Kidney capillary endothelial cell (primary cell): ENCODE data around the gene ISOC2.

Experiments used
- DNase-seq: peaks from one replicate; pipeline ENCODE4 v3.0.0-alpha.2; 2018; ENCODE audit warnings: low spot score

Gene ISOC2

DNA sequence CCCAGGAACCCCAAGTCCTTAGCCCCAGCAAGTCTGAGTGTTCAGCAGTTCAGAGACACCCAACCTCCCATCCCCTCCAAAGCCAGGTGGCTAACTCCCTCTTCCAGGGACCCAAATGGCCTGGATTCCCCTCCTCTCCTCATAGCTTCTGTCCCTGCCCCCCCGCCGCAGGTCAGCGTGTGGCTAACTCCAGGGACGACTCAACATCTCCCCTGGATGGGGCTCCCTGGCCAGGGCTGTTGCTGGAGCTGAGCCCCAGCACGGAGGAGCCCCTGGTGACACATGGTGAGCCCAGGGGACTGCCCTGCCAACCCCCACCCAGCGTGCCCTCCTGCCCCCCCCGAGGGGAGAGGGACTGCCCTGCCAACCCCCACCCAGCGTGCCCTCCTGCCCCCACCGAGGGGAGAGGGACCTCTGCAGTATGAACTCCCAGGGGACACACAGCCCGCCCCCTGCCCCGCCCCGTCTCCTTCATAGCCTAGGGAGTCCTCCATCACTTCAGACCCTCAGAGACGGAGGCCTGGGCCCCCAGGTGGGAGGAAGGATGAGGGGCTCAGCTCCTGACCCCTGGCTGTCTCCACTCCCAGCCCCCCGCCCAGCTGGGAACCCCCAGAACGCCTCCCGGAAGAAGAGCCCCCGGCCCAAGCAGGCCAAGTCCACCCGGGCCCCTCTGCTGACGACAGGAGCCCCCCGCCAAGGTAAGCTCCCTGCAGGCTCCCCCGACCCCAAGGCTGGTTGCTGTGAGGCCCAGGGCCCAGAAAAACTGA, 28.5 kb upstream of the ISOC2 start:
- DNase-seq = no peak

GRCh38 chr19:55488986-55489710, 27.7 kb upstream of the ISOC2 start:
- no peak for DNase-seq

DNA sequence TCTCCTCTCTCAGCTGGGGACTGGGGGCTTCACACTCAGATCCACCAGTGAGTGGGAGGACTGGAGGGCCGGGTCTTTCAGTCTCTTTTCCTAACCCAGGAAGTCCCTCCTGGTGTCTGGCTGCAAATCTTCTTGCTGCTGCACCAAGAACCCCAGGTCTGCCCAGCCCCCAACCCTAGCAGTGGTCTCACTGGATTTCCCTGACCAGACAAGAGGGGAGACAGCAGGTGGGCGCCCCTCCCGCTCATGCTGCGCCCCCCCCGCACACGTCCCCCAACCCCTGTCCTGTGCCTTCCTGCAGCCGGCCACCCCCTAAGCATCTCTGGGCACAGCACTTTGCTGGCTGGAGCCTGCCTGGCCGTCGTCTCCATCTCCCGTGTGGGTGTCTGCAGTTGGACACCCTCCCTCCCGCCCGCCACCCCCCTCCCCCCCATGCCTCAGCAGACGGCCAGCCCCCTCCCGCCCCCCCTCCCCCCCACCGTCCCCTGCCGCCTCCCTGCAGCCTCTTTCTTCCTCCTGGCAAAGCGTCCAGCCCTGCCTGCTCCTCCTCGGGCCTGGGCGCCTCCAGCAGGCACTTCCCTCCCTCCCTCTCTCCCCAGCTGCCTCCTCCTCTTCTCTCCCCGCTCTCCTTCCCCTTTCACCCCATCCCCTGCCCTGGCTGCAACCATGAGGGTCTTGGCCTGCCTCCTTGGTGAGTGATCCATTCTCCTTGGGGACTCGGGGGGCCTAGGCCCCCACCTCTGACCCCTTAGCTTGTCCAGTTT, 26.7 kb upstream of the ISOC2 start, which contains the start of gene SSC5D:
Gene SSC5D, plus strand, starts transcription at position 513 of the 764 bp plus-strand sequence. Its CDS starts 154 bp downstream, at position 667.
- DNase-seq = no peak

- peak; percentile 81 for DNase-seq
These were observed 25.8 kb upstream of the ISOC2 start for GRCh38 chr19:55486971-55487923.

GRCh38 chr19:55486043-55486970, 24.9 kb upstream of the ISOC2 start:
- DNase-seq = no peak

DNA sequence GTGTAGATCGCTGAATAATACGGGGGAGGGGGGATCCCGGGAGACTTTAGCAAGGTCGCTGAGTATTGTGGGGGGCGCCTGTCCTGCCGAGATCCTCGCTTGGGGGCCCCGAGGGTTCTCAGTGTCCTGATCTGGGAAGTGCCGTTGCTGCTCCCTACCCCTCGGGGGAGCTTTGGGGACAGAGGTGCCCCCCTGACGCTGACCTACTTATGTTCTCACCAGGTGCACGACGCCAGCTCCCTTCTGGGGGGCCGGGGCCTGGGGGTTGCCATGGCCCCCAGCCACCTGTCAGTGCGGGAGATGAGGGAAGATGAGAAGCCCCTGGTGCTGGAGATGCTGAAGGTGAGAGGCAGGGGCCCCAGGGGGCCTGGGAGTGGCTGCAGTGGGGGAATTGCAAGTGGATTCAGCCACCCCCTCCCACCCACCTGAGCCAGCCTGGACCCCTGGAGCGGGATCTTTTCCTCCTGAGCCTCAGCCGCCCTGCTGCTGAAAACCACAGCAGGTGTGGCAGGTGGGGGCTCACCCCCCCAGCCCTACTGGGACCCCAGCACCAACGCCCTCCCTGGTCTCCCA, 24.1 kb upstream of the ISOC2 start:
- DNase-seq = no peak

DNA sequence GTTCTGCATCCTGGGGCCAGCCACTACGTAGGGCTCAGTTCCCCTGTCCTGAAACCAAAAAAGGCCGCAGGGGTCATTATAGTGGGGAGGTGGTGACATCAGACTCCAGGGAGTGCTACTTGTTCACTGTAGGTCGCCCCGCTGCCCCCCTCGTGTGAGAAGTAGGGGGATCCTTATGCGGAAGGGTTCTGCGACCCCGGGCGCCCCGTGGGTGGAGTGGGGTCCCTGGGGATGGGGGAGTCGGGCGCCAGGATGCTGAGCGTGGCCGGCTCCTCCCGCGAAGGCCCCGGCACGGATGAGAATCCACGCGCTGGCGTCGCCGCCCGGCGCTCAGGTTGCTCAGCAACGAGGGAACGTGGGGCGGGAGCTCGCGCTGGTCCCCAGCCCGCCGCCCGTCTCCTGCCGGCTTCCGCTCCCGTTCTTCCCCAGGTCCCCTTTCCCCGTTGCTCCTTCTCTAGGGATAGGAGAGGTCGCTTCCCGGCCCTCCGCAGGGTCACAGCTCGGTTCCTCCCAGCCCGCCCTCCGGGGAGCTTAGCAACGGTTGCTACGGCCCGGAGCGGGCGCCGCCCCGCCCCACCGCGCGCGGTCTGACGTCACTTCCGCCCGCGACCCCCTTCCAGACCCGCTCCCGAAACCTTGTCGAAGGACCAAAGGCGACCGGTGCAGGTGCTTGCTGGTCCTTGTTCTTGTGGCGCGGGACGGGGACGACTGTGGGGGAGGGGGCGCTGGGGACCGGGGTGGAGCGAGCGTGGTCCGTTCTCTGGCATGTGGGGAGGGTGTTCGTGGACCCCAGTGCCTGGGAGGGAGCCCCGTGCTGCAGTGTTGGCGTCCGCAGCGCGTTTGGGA, 23.4 kb upstream of the ISOC2 start, which contains the start of gene NAT14:
Gene NAT14, plus strand, starts transcription at position 596 of the 846 bp plus-strand sequence. CDS start 521 bp downstream, outside the sequence.
- DNase-seq = peak; percentile 37

- no peak for DNase-seq
These were observed 22.5 kb upstream of the ISOC2 start for GRCh38 chr19:55483706-55484592.

DNA sequence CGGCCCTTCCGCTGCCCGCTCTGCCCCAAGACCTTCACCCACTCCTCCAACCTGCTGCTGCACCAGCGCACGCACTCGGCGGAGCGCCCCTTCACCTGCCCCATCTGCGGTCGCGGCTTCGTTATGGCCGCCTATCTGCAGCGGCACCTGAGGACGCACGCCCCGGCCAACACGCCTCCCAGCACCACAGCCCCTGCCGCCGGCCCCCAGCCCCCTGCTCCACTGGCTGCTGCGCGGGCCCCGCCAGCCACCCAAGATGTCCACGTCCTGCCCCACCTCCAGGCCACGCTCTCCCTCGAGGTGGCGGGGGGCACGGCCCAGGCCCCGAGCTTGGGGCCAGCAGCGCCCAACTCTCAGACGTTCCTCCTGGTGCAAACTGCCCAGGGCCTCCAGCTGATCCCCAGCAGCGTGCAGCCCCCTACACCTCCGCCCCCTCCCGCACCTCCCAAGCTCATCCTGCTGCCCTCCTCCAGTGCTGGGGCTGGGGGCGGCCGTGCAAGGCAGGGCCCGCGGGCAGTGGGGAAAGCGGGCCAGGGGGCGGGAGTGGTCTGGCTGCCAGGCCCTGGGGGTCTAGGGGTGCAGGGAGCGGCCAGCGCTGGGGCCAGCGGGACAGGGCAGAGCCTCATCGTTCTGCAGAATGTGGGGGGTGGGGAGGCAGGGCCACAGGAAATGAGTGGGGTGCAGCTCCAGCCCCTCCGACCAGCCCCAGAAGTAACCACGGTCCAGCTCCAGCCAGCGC, 21.7 kb upstream of the ISOC2 start:
- DNase-seq = no peak

DNA sequence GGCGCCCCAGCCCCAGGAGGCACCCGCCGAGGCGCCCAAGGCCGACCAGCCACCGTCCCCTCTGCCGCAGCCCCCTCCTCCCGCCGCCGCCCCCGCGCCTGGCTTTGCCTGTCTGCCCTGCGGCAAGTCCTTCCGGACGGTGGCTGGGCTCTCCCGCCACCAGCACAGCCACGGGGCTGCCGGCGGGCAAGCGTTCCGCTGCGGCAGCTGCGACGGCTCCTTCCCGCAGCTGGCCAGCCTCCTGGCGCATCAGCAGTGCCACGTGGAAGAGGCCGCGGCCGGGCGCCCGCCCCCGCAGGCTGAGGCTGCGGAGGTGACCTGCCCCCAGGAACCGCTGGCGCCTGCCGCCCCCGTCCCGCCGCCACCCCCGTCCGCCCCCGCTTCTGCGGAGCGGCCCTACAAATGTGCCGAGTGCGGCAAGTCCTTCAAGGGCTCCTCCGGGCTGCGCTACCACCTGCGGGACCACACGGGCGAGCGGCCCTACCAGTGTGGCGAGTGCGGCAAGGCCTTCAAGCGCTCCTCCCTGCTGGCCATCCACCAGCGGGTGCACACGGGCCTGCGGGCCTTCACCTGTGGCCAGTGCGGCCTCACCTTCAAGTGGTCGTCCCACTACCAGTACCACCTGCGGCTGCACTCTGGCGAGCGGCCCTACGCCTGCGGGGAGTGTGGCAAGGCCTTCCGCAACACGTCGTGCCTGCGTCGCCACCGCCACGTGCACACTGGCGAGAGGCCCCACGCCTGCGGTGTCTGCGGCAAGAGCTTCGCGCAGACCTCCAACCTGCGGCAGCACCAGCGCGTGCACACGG, 20.9 kb upstream of the ISOC2 start:
- no peak for DNase-seq

DNA sequence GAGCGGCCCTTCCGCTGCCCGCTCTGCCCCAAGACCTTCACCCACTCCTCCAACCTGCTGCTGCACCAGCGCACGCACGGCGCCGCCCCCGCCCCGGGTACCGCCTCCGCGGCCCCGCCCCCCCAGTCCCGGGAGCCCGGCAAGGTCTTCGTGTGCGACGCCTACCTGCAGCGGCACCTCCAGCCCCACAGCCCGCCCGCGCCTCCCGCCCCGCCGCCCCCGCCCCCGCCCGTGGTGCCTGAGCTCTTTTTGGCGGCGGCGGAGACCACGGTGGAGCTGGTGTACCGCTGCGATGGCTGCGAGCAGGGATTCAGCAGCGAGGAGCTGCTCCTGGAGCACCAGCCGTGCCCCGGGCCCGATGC, 20.3 kb upstream of the ISOC2 start:
- no peak for DNase-seq

DNA sequence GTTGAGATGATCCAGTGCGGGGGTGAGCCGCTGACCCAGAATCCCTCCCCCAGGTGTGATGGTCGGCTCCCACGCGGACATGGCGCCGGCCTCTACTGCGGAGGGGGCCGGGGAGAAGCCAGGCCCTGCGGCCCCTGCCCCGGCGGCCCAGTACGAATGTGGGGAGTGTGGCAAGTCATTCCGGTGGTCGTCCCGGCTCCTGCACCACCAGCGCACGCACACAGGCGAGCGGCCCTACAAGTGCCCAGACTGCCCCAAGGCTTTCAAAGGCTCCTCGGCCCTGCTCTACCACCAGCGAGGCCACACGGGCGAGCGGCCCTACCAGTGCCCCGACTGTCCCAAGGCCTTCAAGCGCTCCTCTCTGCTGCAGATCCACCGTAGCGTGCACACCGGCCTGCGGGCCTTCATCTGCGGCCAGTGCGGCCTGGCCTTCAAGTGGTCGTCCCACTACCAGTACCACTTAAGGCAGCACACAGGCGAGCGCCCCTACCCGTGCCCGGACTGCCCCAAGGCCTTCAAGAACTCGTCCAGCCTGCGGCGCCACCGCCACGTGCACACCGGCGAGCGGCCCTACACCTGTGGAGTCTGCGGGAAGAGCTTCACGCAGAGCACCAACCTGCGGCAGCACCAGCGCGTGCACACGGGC, 19.8 kb upstream of the ISOC2 start:
- no peak for DNase-seq

DNA sequence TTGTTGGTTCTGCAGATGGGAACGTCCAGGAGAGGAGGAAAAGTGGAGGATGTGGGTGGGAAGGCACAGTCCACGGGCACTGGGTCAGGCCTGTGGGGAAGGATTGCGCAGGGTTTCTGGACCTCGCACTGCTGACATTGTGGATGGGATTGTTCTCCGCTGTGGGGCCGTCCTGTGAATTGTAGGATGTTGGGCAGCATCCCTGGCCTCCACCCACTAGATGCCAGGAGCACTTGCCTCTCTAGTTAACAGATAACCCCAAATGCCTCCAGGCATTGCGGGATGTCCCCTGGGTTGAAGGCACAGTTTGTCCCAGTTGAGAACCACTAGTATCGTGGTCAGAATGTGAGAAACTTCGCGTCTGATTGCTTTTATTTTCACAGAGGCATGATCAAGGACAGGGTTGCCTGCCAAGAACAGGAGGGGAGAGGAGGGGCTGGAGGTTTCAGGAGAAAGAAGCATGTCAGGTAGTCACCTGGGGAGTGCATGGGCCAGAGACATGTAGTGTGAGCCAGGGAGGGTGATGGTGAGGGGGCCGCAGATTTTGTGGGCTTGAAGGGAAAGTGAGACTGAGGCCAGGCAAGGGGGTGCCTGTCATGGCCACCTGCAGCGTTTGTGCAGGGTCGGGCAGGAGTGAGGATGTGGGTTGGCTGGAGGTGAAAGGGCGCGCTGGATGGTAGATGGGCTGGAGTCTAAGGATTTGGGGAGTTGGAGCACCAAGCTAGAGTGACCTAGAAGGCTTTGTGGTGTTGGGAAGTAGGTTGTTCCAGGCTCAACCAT, 18.2 kb upstream of the ISOC2 start:
- no peak for DNase-seq

- DNase-seq = no peak
These were observed 17.6 kb upstream of the ISOC2 start for GRCh38 chr19:55479045-55479444.

DNA sequence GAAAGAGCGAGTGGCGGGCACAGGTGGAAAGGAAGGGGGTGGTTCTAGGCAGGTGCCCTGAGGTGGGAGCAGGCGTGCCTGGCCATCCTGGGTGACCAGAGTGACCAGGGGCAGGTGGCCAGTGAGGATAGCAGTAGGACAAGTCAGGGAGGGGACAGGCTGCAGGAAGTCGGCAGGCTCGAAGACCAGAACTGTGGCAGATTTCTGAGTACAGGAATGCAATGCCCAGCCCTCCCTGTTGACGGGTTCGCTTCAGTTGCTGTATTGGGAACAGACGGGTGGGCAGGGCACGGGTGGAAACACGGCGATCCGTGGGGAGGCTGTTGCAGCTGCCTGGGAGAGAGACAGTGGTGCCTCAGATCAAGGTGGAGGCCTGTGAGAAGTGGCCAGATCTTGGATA, 16.9 kb upstream of the ISOC2 start:
- DNase-seq = no peak
